Heart right ventricle (tissue), 16 donors: ENCODE measurements around the gene MAP3K15. TPM values are rescaled to one million over a fixed set of nuclear protein-coding genes. Genes with fewer than 3 reads are reported as not detected.

Experiments
- ATAC-seq, 8 donors: fragments of 200-7000 bp; cut with Tn5 transposase; one replicate each; pipeline ENCODE4 v1.9.1; 2020; ENCODE audit warnings: mild to moderate bottlenecking in 8 of 8, moderate library complexity in 8 of 8, moderate number of reproducible peaks in 1 of 8
- DNase-seq, 2 donors: peaks; one replicate each; pipeline ENCODE4 v3.0.0-alpha.2; 2020
- H3K27ac ChIP-seq, 10 donors: fragments of 200-600 bp; sonication (generic) in 2 of 10; one replicate each; pipeline versions ENCODE4 v1.5.0 to v1.8.0; 2020 to 2022; ENCODE audit warnings: mild to moderate bottlenecking in 3 of 10
- H3K27me3 ChIP-seq, 7 donors: fragments of 200-600 bp; one replicate each; pipeline ENCODE4 v1.8.0; 2021 to 2022; ENCODE audit warnings: mild to moderate bottlenecking in 2 of 7
- H3K36me3 ChIP-seq, 9 donors: fragments of 200-600 bp; sonication (generic) in 1 of 9; one replicate each; pipeline versions ENCODE4 v1.5.0 to v1.8.0; 2020 to 2022; ENCODE audit warnings: mild to moderate bottlenecking in 2 of 9
- H3K4me1 ChIP-seq, 9 donors: fragments of 200-600 bp; sonication (generic) in 1 of 9; one replicate each; pipeline versions ENCODE4 v1.5.0 to v1.8.0; 2020 to 2022; ENCODE audit warnings: mild to moderate bottlenecking in 4 of 9
- H3K4me3 ChIP-seq, 10 donors: fragments of 200-600 bp; sonication (generic) in 2 of 10; one replicate each; pipeline versions ENCODE4 v1.5.0 to v1.8.0; 2020 to 2022; ENCODE audit warnings: mild to moderate bottlenecking in 7 of 10, moderate library complexity in 2 of 10
- H3K9me3 ChIP-seq, 11 donors: fragments of 200-600 bp in 10 of 11; sonication (generic) in 2 of 11; one replicate each; pipeline versions ENCODE4 v1.5.0 to v1.8.0; 2013 to 2022; ENCODE audit warnings: mild to moderate bottlenecking in 2 of 11, control low read depth in 1 of 11, moderate library complexity in 1 of 11
- WGBS, 2 donors: extraction: QIAGEN DNeasy Blood & Tissue Kit; methylation state at CpG; one replicate each; pipeline ENCODE4 v1.1.7; 2013; ENCODE audit warnings: inconsistent platforms in 1 of 2; 5-methylcytosine and 5-hydroxymethylcytosine counted together
- intact Hi-C, 10 donors: fragments of 100-400 bp; cut with DNase I; formaldehyde crosslinking; loops; one replicate each; pipeline versions ENCODE4 v1.11.1 to v1.14.2; 2022
- polyA plus RNA-seq, 2 donors: library from polyadenylated mRNA; stranded (reverse); fragments of 200-250 nt; gene quantifications; one replicate each; pipeline ENCODE4 v1.2.3, GENCODE V29; 2013
- total RNA-seq, 10 donors: library from RNA; stranded (reverse); fragmentation: NEBNext Ultra II Directional in 3 of 10; extraction: Animal tissue kit (Norgen Biotek cat#: 25700) in 3 of 10; gene quantifications; one replicate each; pipeline versions ENCODE4 v1.2.1 to v1.2.4, GENCODE V29; 2021 to 2023
- TF ChIP-seq, protein P1 (sequence below), 9 donors: fragments of 200-600 bp; sonication (generic) in 2 of 9; IDR thresholded peaks; one replicate each; pipeline versions ENCODE4 v1.5.0 to v1.8.0; 2021 to 2022; ENCODE audit warnings: antibody characterized with exemption in 9 of 9, mild to moderate bottlenecking in 5 of 9, moderate library complexity in 1 of 9
- donor health status: Arrhythmogenic right ventricular cardiomyopathy.
- donor health status: ischemic (EF 13 %, LVEDD 7.1; RV severe dilation, severe dysfunction).
- donor health status: healthy with polysubstance abuse.
- donor health status: DM: no; HTN: yes; CAD: no.
- donor health status: DM: no; HTN: no; CAD: no.
- donor health status: ischemic (EF 25% LVEDD 6.9; RV normal size, moderate dysfunction).
- donor health status: ischemic (EF 25% LVEDD 5.7; RV mildly dilated, moderate dysfunction).
- donor health status: healthy.
- donor health status: DM: yes; HTN: yes; CAD: no.
- donor health status: Ischemic cardiomyopathy.
- donor health status: ischemic (EF 35%, LVEDD 5.7; RV mildly dilated, moderate dysfunction).
- donor health status: nonischemic (EF 11% LVEDD 7.7; RV severe dilation, severe dysfunction).
- donor health status: DM: yes; HTN: yes; CAD: no.
- donor health status: PGD.
- donor health status: ischemic (EF 29% LVEDD 5.4; RV normal size, mild dysfunction).
- donor health status: nonischemic (EF 23%, LVEDD 6.1; RV moderate dilation, normal function).

Gene MAP3K15
- total and polyA plus RNA-seq, 12 donors: 0.13 to 0.23 (median 0.22) TPM; not detected in 9

DNA sequence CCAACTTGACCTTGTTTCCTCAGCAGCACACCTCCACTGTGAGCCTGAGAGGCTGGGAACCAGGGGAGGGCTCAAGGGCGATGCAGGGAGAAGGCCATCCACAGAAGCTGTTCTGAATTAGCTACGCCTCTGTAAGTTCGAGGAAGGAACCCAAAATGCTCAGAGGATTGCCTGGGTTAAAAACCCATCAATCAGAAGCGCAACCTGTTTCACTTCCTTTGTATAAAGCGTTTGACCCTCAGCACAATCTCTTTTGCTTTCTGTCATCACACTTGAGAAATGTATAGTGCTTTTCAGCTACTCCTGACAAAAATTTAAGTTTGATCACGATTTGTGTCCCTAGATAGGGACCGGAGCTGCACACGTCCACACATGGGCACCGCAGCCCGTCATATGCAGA, 48.0 kb upstream of the MAP3K15 start:
- intact Hi-C loops: no loop called here
- Histone ChIP-seq H3K27ac (no peak overlapping the region), H3K9me3 (no peaks in the 10 kb centered on the region), H3K4me1 (peaks cover 0 to 9% (median 0%) of the 10 kb centered on the region in 9 donors), H3K36me3 (peaks cover 0 to 9% (median 0%) of the 10 kb centered on the region in 9 donors), H3K27me3 (peaks cover 0 to 3% (median 0%) of the 10 kb centered on the region in 7 donors), H3K4me3 (no peak overlapping the region)
- ATAC-seq (no peak), DNase-seq (no peak)
- TF ChIP-seq, protein P1, sequence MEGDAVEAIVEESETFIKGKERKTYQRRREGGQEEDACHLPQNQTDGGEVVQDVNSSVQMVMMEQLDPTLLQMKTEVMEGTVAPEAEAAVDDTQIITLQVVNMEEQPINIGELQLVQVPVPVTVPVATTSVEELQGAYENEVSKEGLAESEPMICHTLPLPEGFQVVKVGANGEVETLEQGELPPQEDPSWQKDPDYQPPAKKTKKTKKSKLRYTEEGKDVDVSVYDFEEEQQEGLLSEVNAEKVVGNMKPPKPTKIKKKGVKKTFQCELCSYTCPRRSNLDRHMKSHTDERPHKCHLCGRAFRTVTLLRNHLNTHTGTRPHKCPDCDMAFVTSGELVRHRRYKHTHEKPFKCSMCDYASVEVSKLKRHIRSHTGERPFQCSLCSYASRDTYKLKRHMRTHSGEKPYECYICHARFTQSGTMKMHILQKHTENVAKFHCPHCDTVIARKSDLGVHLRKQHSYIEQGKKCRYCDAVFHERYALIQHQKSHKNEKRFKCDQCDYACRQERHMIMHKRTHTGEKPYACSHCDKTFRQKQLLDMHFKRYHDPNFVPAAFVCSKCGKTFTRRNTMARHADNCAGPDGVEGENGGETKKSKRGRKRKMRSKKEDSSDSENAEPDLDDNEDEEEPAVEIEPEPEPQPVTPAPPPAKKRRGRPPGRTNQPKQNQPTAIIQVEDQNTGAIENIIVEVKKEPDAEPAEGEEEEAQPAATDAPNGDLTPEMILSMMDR (IDR thresholded peaks at IDR 0.05): no peak
- WGBS, 2 donors: 85 to 91% methylated on average over 10 of the region's 10 CpGs

DNA sequence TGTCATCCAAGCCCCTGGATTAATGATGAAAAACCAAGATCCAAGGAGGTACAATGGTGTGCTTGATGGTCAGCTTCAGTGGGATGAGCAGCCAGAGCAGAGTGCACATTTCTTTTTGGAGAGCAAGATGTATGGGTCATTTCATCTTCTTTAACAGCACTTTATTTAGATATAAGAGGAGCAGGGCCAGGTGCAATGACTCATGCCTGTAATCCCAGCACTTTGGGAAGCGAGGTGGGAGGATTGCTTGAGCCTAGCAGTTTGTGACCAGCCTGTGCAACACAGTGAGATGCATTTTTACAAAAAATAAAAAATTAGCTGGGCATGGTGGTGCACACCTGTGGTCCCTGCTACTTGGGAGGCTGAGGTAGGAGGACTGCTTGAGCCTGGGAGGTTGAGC, 45.3 kb upstream of the MAP3K15 start:
- 88 to 90% methylated on average over 1 of the region's 1 CpG for WGBS, 2 donors
- H3K4me3 ChIP-seq: no peak overlapping the region

DNA sequence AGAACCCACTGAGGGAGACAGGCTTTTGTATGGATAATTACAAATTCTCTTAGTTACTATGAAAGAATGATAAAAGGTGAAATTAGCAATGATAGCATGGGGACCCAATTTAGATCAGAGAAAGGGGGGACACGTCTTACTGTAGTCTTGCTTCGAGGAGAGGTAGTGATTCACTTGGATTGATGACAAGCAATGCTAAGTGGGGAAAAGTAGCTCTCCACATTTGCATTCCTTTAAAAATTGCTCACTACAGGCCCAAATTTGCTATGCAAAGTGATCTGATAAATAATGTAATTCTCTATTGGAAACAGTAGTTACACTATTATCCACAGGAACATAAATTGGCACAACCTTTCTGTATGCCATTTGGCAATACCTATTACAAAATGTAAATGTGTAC, 42.5 kb upstream of the MAP3K15 start:
- H3K27me3 ChIP-seq: peaks cover 0 to 8% (median 0%) of the 10 kb centered on the region in 7 donors
- DNase-seq (no peak), ATAC-seq (no peak)
- intact Hi-C loops: no loop called here
- no peaks in the 10 kb centered on the region for H3K9me3 ChIP-seq
- H3K27ac ChIP-seq: no peak overlapping the region
- 63 to 78% methylated on average over 2 of the region's 2 CpGs for WGBS, 2 donors
- TF ChIP-seq, protein P1 (IDR thresholded peaks at IDR 0.05): no peak
- no peak overlapping the region for H3K4me3 ChIP-seq
- peaks cover 0 to 17% (median 0%) of the 10 kb centered on the region in 9 donors for H3K36me3 ChIP-seq
- peaks cover 0 to 2% (median 0%) of the 10 kb centered on the region in 9 donors for H3K4me1 ChIP-seq

More for the DNA sequence above, 45.3 kb upstream of the MAP3K15 start:
- ATAC-seq (no peak), DNase-seq (no peak)
- Histone ChIP-seq H3K4me1 (peaks cover 0 to 6% (median 0%) of the 10 kb centered on the region in 9 donors), H3K9me3 (no peaks in the 10 kb centered on the region), H3K36me3 (peaks cover 0 to 10% (median 0%) of the 10 kb centered on the region in 9 donors), H3K27me3 (peaks cover 0 to 3% (median 0%) of the 10 kb centered on the region in 7 donors), H3K27ac (no peak overlapping the region)
- TF ChIP-seq, protein P1 (IDR thresholded peaks at IDR 0.05): no peak
- intact Hi-C loops: no loop called here

DNA sequence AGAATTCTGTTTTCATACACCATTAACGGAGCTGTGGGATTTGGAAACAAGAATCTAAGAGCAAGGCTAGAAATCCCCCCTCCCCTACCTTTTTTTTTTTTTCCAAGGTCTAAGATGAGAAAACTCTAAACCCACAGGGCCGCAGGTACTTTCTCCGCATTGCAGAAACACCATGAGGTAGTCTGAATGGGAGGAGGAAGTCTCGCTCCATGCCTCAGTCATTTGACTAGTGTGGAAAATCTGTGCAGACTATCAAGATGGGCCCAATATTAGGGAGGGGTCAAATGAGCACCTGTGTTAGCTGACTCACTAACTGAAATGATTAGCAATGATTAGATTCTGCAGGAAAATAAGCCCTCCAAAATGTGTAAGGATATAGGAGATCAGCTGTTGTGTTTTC, 40.9 kb upstream of the MAP3K15 start:
- TF ChIP-seq, protein P1 (IDR thresholded peaks at IDR 0.05): no peak
- ATAC-seq (no peak), DNase-seq (no peak)
- Histone ChIP-seq H3K36me3 (peaks cover 0 to 17% (median 0%) of the 10 kb centered on the region in 9 donors), H3K4me3 (no peak overlapping the region), H3K9me3 (no peaks in the 10 kb centered on the region), H3K27ac (no peak overlapping the region), H3K27me3 (peaks cover 0 to 8% (median 0%) of the 10 kb centered on the region in 7 donors), H3K4me1 (no peaks in the 10 kb centered on the region)
- 92 to 96% methylated on average over 4 of the region's 4 CpGs for WGBS, 2 donors
- intact Hi-C loops: no loop called here
